A673 (cell line): ENCODE results near the gene CA5B. TPM values are rescaled to one million over a fixed set of nuclear protein-coding genes. Genes with fewer than 3 reads are reported as not detected.

Experiments
- BruUV-seq: library from RNA; stranded (reverse); fragments of 400-500 nt; replicated peaks from 2 replicates; lab custom pipeline; 2021; lab: Mats Ljungman, UMichigan
- CTCF ChIA-PET: fragments of 300-600 bp; sonication (Branson Sonifier 250); formaldehyde crosslinking; loops from one replicate; lab custom pipeline; 2022; ENCODE audit warnings: antibody characterized with exemption; lab: Charles Lee
- POLR2A ChIA-PET: fragments of 300-600 bp; sonication (Branson Sonifier 250); formaldehyde crosslinking; loops from one replicate; lab custom pipeline; 2022; ENCODE audit warnings: antibody characterized with exemption; ENCODE audit not compliant: low non-redundant PET; lab: Charles Lee
- DNase-seq: peaks from one replicate; pipeline ENCODE4 v3.0.0-alpha.2; 2015; ENCODE audit warnings: low spot score
- H3K27ac ChIP-seq: fragments of 200-600 bp; sonication (generic); 2 replicates; pipeline ENCODE4 v1.5.1; 2016; ENCODE audit warnings: mixed run types, low read depth, mild to moderate bottlenecking, mixed read lengths, antibody characterized with exemption, low read length; ENCODE audit not compliant: poor library complexity, severe bottlenecking
- H3K27me3 ChIP-seq: fragments of 200-600 bp; sonication (generic); replicated peaks from 2 replicates; pipeline ENCODE4 v1.6.1; 2017; ENCODE audit warnings: mixed run types, low read depth, mild to moderate bottlenecking, mixed read lengths, antibody characterized with exemption, low read length; ENCODE audit not compliant: insufficient read depth, poor library complexity
- H3K36me3 ChIP-seq: fragments of 200-600 bp; sonication (generic); 2 replicates; pipeline ENCODE4 v1.6.1; 2016; ENCODE audit warnings: mixed run types, mild to moderate bottlenecking, mixed read lengths, antibody characterized with exemption, low read length; ENCODE audit not compliant: insufficient read depth, poor library complexity, severe bottlenecking
- H3K4me1 ChIP-seq: fragments of 200-600 bp; sonication (generic); 2 replicates; pipeline ENCODE4 v1.6.1; 2017; ENCODE audit warnings: mixed run types, mild to moderate bottlenecking, mixed read lengths, antibody characterized with exemption, low read length; ENCODE audit not compliant: insufficient read depth, poor library complexity, severe bottlenecking
- H3K4me3 ChIP-seq: fragments of 200-600 bp; sonication (generic); 2 replicates; pipeline ENCODE4 v1.5.1; 2016; ENCODE audit warnings: low read depth, mixed run types, mild to moderate bottlenecking, mixed read lengths, low read length; ENCODE audit not compliant: poor library complexity, severe bottlenecking
- H3K9me3 ChIP-seq: fragments of 200-600 bp; sonication (generic); 2 replicates; pipeline ENCODE4 v1.6.1; 2016; ENCODE audit warnings: mixed run types, low read depth, mild to moderate bottlenecking, mixed read lengths, antibody characterized with exemption, low read length; ENCODE audit not compliant: poor library complexity, severe bottlenecking
- EZH2 ChIP-seq: fragments of 200-600 bp; sonication (generic); IDR thresholded peaks from 2 replicates; pipeline ENCODE4 v1.6.1; 2017; ENCODE audit warnings: borderline replicate concordance, low read depth, mild to moderate bottlenecking, mixed read lengths, antibody characterized with exemption, low read length; ENCODE audit not compliant: poor library complexity, severe bottlenecking
- intact Hi-C: fragments of 100-400 bp; cut with micrococcal nuclease; formaldehyde crosslinking; loops from one replicate; pipeline ENCODE4 v1.10.0; 2022; ENCODE audit not compliant: unreplicated experiment
- total RNA-seq: library from RNA; stranded (reverse); gene quantifications from 2 replicates; pipeline ENCODE4 v1.2.3, GENCODE V29; 2021
- TF ChIP-seq, protein P1 (sequence below): fragments of 300-800, 200-600 bp; sonication (generic); conservative IDR thresholded peaks from 2 replicates; pipeline ENCODE4 v1.5.1; 2017; ENCODE audit warnings: low read depth, mild to moderate bottlenecking, antibody characterized with exemption, low read length, moderate library complexity, mixed read lengths

The CA5B gene
- total RNA-seq, 1 experiment from 2014 or later: 9.4 TPM

- H3K4me3 ChIP-seq: no peak overlapping the region
- H3K4me1 ChIP-seq: no peaks in the 10 kb centered on the region
- no peaks in the 10 kb centered on the region for H3K27me3 ChIP-seq
- ChIA-PET CTCF (interaction anchor here (0.7 kb wide), 1 partner anchor 17 kb away, joined by 8 read pairs; no protein-coding TSS in a partner anchor), POLR2A (no interaction called here)
- intact Hi-C loops: no loop called here
- peaks cover 30% of the 10 kb centered on the region for H3K36me3 ChIP-seq
- no peak overlapping the region for H3K27ac ChIP-seq
- H3K9me3 ChIP-seq: no peaks in the 10 kb centered on the region
- no TSS peak for BruUV-seq
- DNase-seq: no peak
- TF ChIP-seq, protein P1, sequence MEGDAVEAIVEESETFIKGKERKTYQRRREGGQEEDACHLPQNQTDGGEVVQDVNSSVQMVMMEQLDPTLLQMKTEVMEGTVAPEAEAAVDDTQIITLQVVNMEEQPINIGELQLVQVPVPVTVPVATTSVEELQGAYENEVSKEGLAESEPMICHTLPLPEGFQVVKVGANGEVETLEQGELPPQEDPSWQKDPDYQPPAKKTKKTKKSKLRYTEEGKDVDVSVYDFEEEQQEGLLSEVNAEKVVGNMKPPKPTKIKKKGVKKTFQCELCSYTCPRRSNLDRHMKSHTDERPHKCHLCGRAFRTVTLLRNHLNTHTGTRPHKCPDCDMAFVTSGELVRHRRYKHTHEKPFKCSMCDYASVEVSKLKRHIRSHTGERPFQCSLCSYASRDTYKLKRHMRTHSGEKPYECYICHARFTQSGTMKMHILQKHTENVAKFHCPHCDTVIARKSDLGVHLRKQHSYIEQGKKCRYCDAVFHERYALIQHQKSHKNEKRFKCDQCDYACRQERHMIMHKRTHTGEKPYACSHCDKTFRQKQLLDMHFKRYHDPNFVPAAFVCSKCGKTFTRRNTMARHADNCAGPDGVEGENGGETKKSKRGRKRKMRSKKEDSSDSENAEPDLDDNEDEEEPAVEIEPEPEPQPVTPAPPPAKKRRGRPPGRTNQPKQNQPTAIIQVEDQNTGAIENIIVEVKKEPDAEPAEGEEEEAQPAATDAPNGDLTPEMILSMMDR: no peak
- TF ChIP-seq EZH2: no peak
These were observed 70.2 kb downstream of the CA5B start for GRCh38 chrX:15808254-15808653.

DNA sequence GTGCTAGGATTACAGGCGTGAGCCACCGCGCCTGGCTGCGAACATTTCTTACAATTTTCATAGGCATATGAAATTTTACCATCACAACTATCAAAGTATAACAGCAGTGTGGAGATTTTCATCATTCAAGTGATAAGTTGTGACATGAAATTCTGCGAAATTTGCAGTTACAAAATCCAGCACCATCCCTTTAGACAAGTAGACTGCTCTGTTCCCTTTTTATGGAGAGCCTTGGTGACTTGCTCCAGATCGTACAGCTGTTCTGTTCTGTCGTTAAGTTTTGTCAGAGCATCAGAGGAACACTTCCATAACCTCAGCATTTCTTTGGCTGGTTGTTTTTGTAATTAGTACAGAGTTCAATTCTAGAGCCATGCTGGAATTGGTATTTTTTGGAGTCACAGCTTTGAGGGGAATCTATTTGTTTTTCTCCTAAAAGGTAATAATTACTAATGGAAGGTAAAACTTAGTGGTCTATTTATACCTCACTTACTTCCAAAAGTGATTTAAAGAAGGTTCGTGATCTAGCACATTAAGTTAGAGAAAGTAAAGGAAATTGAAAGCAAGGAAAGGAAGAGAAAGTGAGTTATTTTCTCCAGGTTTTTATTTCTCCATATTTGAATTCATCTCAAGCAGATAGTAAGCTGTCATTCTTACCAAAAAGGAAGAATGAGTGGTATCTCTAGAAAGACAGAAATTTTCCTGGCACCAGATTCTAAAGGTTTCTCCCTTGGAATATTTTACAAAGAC is 74.3 kb downstream of the CA5B start:
- POLR2A ChIA-PET: no interaction called here
- no peaks in the 10 kb centered on the region for H3K27me3 ChIP-seq
- H3K9me3 ChIP-seq: no peaks in the 10 kb centered on the region
- TF ChIP-seq, protein P1: no peak
- no peak for TF ChIP-seq EZH2
- H3K36me3 ChIP-seq: peaks cover 27% of the 10 kb centered on the region
- BruUV-seq: no TSS peak
- H3K4me3 ChIP-seq: no peak overlapping the region
- no peak overlapping the region for H3K27ac ChIP-seq
- intact Hi-C loops: no loop called here
- DNase-seq: no peak
- CTCF ChIA-PET: no interaction called here
- peaks cover 7% of the 10 kb centered on the region for H3K4me1 ChIP-seq

- ChIA-PET CTCF (no interaction called here), POLR2A (no interaction called here)
- no TSS peak for BruUV-seq
- H3K9me3 ChIP-seq: no peaks in the 10 kb centered on the region
- H3K27ac ChIP-seq: no peak overlapping the region
- DNase-seq: no peak
- H3K36me3 ChIP-seq: peaks cover 33% of the 10 kb centered on the region
- no peaks in the 10 kb centered on the region for H3K27me3 ChIP-seq
- H3K4me1 ChIP-seq: peaks cover 7% of the 10 kb centered on the region
- no peak for TF ChIP-seq EZH2
- TF ChIP-seq, protein P1: no peak
- intact Hi-C loops: no loop called here
- H3K4me3 ChIP-seq: no peak overlapping the region
These were observed 75.3 kb downstream of the CA5B start for GRCh38 chrX:15813416-15813815.
